ENCODE results near the gene CACNG3. TPM values are rescaled to one million over a fixed set of nuclear protein-coding genes. Genes with fewer than 3 reads are reported as not detected.
"Not testable (repeated sequence)": the region's sequence is repeated elsewhere in the genome, so short reads cannot be mapped to it uniquely, and the experiment has no call there.

The CACNG3 gene
- total RNA-seq: not detected

DNA sequence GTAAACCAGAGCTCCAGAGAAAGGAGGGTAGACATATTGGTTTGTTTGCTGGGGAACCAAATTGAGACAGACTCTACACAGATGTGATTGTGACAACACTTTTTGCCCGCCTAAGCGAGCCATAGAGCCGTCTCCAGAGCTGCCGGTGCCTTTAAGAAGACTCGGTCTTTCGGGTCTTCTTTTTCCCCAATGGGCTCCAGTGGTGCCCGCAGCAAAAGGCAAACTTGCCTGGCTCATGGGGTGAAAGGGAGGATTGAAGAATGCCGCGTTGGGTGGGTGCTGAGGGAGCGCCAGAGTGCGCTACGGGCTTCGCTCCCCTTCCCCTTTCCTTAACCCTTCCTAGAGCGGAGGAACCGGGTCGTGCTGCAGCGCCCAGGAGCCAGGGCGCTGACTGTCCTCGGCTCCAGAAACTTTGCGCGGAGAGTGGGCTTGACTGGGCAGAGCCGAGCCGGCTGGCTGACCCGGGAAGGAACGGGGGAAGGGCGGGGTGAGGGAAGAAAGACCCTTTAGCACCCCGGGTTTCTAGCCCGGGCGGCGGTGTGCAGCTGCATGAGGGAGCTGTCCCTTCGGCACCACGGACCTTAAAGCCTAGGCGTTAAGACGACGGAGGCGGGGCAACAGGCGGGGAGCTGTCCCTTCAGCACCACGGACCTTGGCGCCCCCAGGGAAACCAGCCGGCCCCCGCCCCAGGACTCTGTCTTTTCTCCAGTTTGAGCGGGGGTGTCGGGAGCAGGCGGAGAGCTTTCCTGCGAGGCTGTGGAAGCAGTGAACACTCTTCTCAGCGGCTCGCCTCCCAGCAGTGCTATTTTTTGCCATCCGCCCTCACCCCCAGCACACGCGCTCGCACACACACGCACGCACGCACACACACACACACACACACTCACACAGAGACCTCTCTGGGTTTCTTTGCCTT lies at the start of gene CACNG3:
CACNG3 (plus strand) TSS at position 880 of the 916 bp plus-strand sequence. CDS start 420 bp downstream, outside the sequence.
- peak; percentile 33 for DNase-seq

DNA sequence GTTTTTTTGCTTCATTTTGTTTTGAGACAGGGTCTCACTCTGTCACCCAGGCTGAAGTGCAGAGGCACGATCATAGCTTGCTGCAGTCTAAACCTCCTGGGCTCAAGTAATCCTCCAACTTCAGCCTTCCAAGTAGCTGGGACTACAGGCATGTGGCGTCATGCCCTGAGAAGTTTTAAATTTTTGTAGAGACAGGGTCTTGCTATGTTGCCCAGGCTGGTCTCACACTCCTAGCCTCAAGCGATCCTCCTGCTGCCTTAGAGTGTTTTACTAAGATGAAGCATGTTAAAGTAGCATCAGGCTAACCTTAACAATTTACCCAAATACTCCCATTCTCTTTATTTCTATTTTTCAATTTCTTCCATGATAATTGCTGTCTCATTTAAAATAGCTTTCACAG lies 49.2 kb upstream of the CACNG3 start:
- DNase-seq: no peak

DNA sequence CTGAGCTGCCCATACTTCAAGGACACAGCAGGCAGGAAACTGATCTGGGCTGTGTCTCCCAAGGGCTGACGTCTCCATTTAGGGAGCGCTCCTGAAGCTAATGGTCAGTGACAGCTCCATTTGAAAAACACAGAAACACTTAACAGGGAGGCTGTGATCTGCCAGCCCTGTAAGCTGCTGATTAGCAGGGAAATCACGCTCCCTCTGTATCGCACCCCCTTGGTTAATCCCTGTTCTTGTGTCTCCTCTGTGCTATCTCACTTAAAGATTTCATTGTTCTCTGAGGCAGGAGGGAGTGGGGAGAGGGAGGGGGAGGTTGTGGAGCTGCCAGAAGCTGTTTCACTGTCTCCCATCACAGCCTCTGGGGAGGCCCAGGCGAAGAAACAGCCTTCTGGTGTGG lies 47.4 kb upstream of the CACNG3 start:
- DNase-seq: no peak

DNA sequence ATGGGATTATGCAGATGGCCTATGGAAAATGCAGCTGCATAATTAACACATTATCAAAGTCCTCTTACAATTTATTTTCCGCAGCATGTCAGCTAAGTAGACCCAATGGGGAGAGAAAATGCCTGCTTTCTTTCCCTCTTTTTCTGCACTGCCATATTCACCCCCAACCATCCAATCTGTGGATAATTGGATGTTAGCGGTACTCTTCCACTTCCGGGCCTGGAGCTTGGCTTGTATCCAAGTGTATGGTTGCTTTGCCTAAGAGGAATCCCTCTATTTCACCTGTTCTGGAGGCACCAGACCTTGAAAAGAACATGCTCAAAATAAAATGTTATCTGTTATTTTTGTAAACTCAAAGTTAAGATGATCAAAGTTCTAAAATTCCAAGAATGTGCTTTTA lies 41.1 kb upstream of the CACNG3 start:
- DNase-seq: no peak

DNA sequence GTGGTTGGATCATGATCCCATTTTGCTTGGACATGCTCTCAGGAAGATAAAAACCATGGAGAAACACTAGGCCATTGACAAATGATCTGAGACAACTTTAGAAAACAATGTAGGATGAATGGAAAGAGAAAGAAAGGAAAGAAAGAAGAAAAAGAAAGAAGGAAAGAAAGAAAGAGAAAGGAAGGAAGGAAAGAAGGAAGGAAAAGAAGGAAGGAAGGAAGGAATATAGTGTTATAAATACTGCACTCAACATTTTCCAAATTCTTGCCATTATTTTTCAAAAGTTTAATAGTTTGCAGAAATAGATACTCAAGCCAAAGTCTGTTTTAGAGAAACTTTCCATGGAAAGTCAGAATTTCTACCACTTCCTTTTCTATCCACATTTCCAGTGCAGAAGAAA lies 39.2 kb upstream of the CACNG3 start:
- no peak for DNase-seq

DNA sequence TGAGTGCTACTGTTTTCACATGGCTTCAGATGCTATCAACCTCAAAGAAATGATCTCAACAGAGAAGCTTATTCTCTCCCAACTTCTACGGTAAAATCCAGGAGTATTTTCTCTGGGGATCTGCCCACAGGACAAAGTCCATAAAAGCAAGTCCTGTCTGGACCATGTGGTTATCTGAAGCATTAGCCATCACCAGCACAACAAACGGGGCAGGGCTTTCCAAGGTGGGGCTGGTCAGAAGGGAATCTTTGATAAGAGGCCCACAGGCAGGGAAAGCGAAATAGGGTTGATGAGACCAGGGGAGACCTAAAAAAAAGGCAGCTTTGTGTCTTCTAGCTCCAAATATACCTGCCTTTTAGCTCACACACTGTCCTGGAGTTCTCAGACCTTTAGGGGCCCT lies 38.7 kb upstream of the CACNG3 start:
- no peak for DNase-seq

DNA sequence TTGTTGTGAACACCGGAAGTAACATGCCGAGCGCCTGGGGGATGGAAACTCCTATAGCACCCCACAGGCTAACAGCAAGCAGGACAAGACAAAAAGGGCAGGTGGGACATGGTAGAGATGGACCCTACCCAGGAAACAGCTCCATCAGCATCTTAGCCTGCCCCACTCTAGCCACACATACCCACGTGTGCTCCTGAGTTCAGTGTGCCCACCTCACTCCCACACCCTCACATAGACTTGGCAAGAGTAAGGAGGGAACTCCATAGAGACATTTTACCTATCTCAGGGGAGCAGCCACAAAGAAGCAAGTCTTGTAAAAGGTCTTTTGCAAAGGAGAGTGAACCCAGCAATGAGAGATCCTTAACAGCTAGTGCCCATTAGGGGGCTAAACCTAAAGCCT lies 37.8 kb upstream of the CACNG3 start:
- no peak for DNase-seq

DNA sequence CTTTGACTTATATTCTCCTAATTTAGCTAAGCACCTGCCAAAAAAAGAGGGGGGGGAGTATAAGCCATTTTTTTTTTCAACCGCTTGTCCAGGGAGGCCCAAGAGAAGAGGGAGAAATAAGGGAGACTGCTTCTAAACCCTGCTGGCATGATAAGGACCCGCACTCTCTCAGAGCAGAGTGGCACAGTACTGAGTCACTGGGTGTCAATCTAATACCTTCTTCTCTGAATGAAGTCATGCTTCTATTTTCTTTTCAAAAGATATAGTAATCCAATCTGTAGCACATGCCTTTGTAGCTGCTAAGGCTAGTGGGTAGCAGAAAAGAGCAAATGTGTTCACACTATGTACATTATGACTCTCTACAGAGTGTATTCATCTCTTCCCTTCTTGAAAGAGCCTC lies 34.9 kb upstream of the CACNG3 start:
- DNase-seq: no peak

DNA sequence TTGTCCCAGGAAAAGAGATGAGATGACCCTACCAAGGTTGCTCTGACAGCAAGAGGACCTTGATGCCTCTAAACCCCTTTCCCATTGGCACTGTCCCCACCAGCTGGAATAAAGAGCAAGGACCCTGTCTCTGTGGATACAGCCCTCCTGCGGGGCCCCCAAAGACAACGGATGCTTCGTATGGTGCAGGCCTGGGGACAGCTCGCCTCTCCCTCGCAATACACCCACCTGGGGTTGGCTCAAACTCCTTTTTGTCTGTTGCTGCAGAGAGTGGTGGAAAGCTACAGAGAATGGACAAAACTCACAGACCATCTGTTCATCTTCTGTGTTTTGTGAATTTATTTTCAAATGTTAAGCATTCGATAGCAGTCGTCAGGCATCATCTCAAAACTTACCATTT lies 27.6 kb upstream of the CACNG3 start:
- no peak for DNase-seq

DNA sequence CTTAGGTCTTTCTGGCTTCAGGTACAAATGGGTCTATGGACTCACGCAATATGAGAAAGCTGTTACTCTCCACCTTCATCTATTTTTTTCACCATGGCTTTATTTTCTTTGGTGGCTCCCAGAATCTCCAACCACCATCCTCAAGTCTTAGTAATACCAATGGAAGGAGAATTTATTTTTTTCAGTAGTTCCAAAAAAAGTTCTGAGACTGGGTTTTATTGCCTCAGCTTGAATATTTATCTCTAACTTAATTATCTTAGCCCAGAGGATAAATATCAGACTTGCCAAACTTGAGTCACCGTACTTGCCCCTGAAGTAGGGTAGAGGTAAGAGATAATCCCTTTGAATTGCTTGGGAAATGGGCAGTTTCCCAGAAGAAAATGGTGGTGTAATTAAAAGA lies 23.2 kb upstream of the CACNG3 start:
- DNase-seq: no peak

DNA sequence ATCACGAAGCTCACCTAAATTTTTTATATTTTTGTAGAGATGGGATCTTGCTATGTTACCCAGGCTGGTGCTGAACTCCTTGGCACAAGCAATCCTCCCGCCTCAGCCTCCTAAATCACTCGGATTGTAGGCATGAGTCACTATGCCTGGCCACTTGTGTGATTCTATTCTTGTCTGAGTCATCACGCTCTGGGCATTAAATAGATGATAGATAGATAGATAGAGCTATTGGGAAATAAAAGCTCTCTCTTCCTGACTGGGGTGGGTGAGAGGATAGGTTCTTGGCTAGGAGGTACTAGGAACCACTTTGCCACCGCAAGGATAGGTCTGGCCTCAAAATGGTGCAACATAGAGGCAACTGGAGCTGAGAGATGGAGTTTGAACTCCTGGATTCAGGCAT lies 21.4 kb upstream of the CACNG3 start:
- no peak for DNase-seq

DNA sequence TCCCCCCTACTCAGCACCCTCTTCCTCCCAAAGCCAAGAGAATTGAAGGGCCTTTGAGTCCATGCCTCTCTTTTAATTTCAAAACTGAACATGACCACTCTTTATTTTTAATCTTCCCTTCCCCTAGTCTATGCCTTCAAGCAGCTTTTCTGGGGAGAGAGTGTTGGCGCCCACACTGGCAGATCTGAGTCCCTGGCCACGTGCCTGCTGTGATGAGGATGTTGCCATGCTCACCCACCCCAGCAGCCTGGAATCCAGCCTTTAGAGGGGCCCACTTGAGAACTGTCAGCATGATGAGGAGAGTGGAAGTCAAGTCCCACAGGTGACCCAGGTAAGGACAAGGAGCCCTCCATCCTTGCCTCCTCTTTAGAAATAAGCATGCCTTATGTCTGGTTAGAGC lies 20.3 kb upstream of the CACNG3 start:
- no peak for DNase-seq

DNA sequence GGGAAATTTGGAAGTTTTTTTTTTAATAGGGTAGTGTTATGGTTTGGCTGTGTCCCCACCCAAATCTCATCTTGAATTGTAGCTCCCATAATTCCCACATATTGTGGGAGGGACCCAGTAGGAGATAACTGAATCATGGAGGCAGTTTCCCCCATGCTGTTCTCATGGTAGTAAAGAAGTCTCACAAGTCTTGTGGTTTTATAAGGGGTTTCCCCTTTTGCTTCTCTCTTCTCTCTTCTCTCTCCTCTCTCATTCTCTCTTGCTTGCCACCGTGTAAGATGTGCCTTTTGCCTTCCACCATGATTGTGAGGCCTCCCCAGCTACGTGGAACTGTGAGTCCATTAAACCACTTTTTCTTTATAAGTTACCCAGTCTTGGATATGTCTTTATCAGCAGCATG lies 17.3 kb upstream of the CACNG3 start:
- not testable (repeated sequence) for DNase-seq

DNA sequence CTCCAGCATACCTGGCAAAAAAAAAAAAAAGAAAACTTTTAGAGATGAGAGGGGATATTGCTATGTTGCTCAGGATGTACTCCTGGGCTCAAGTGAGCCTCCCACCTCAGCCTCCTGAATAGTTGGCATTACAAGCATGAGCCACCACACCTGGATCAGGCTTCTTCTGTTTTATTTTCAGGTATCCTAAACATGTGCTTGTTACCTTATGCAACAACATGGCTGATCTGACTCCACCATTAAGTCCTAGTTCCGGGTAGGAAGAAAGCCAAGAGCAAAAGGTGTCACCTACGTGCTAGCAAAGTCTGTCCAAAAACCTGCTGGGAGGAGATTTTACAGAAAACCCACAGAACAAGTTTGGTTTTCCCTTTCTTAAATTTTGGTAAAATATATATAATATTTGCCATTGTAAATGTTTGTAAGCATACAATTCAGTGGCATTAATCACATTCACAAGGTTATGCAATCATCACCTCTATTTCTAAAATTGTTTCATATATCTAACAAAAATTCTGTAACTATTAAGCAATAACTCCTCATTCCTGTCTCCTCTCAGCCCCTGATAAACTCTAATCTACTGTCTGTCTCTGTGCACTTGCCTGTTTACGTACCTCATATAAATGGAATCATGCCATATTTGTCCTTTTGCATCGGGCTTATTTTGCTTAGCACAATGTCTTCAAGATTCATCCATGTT lies 9.1 kb upstream of the CACNG3 start:
- no peak for DNase-seq

DNA sequence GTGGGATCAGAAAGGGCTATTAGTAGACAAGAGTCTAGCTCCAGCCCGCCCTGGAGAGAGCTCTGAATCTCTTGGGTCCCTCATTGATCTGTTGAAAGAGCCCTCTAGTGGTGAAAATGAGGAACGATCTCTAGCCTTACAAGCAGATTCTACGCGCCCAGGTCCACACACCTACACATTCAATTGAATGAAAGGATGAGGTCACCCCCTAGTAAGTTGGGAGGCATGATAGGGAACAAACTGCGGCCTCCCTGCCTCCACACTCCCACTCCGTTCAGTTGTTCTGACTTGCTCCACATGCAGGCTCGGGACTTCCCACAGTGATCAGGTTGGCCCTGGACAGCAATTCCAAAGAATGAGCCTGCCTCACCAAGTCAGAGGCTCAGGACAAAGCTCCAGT lies 2.9 kb upstream of the CACNG3 start:
- DNase-seq: peak; percentile 23

DNA sequence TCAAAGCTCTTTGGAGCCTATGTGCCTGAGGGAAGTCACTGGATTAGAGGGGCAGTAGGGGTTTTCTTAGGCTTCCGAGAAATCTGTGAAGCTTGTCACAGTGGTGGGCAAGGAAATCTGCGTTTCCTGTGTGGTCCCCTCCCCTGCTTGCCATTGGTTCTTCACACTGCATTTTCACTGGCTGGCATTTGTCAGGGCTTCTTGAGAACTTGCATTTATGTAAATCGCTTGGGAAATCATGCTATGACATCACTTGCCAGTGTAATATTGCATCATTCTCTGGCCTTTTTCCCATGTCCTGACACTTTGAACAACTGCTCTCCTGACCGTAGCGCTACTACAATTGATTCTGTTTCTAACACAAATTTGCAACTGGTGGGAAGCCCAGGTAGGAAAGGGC lies 1.8 kb downstream of the CACNG3 start:
- DNase-seq: no peak

DNA sequence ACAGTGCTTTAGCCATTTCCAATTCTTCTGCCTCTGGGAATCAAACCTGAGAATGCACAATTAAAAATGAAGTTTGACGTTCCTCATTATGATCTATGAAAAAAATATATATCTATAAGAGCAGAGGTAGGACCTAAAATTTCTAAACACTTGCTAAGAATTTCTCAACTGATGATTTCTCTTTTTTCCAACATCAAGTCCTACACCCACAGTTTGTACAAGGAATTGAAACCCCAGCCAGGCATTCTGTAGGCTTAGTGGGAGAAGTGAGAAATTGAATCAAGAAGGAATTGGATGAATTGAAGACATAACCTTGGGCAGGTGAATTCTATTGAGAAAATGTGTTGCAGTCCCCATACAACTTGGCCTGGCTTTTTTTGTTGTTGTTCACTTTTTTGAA lies 2.7 kb downstream of the CACNG3 start:
- no peak for DNase-seq

DNA sequence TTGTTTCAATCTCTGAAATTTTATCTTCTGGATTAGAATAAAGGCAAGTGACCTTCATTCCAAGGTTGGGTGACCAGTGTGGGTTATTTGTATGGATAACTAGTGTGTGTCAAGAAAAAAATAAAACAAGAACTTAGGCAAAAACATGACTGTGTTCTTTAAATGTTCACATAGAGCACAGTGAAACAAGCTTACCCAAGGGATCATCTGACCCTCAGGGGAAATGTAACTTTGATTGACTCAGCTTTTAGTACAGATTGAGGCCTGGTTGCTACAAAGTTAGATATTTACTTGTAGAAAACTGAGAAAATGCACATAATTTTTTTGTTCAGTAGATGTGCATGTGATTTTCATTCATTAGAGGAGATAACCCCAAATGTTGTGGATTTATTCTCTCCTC lies 6.7 kb downstream of the CACNG3 start:
- DNase-seq: no peak

DNA sequence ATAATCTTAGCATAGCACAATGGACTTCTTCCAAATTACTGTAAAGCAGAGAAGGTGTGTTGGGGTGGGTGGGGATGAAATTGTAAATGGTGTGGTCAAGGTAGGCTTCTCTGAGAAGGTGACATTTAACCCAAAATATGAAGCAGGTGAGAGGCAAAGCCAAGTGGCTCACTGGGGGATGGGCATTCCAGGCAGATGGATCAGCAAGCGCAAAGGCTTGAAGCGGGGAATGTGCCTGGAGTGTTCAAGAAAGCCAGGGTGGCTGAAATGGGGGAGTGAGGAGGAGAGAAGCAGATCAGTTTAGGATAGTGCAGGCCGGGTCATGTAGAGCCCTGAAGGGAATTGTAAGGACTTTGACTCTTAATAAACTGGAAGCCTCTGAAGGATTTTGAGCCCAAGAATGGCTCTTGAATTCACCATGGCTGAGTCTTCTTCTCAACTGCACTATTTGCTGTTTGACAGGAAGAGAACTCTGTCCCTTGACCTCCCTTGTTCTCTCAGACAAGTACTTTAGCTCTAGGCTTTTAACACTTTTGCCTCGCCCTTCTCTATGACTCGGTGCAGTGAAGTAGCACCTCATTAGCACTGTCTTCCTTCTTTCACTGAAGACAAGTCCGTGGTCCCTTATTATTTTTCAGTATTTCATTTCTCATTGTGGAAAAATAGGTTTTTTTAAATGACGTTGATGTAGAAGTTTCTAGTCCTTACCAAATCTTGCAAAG lies 14.7 kb downstream of the CACNG3 start:
- DNase-seq: no peak

DNA sequence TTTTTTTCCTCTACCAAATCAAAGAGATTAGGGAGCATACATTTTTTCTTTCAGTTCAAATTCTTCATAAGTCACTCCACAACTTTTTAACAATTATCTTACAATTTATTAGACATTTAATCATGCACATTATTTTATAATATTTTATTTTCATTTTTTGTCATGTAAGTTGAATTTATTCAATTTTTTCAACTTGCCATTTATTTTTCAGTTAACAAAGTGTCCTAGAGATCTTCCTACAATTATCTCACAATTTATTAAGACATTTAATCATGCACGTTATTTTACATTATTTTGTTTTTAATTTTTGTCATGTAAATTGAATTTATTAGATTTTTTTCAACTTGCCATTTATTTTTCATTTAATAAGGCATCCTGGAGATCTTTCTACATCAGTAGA lies 16.2 kb downstream of the CACNG3 start:
- DNase-seq: no peak

DNA sequence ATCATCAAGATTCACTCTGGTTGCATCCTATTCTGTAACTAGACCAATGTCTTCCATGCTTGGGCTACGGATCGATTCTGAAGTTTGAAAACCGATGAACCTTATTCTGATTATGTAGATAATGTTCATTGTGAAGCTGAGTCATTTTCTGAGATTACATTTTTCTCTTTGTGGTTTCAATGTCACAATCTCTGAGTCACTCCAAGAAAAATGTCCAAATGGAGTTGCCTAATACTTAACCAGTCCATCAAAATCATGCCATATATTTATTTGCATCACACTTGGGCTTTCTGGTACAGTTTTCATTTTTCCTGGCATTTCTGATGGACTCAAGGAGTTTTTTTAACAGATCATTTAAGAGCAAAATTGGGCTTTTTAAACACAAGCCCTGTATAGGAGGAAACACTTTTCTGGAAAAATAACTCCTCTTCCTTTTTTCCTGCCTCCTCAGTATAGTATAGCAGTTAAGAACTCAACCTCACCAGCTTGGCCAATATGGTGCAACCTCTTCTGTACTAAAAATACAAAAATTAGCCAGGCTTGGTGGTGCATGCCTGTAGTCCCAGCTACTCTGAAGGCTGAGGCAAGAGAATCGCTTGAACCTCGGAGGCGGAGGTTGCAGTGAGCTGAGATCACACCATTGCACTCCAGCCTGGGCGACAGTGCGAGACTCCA lies 17.5 kb downstream of the CACNG3 start:
- no peak for DNase-seq

DNA sequence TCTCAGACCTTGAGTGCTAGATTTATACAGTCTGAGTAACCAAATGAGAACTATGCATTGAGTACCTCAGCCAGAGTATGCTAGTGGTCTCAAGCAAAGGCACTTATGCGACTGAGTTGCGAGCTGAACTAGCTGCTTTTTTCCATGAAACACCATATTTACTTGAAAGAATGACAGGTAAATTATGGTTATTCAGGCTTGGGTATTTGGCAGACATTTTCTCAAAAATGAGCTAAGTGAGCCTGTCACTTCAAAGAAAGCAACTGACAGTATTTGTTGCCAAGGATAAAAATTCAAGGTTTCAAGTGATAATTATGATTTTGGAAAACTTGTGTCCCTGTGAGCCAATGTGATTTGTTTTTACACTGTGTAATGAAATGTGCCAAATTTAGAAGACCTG lies 19.3 kb downstream of the CACNG3 start:
- no peak for DNase-seq

DNA sequence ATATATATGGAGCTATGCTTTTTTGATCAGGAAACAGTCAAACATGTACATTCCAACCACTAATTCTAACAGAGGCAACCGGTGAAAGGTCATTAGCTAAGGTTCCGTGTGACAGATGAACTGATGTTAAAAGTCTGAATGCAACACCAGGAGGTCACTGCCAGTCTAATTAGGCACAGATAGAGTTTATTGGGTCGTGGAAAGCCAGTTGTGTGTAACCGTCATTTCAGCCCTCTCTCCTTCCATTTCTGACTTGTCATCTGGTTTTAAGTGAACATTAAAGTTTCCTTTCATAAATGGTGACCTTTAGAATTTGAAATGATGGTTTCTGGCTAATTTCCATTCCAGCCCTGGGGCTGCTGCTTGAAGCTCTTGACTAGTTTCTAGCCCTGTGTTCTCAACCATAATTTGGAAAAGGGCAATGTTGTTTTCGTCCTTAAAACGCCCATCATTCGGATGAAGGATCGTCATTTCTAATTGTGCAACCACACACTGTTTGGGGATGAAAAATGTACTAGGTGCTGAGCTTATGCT lies 23.9 kb downstream of the CACNG3 start:
- DNase-seq: no peak
